BLaER1 treated with 17β-estradiol and CSF1 and Interleukin-3, amounts not matched to agents 10 nM and 100 nM (cell line): ENCODE results near the gene GNA12.

Experiments
- H3K27ac ChIP-seq, 11 experiments: shearing (Covaris generic); formaldehyde crosslinking; 2 replicates each; pipeline ENCODE4 v1.8.1; 2022
- H3K27me3 ChIP-seq, 11 experiments: shearing (Covaris generic); formaldehyde crosslinking; 2 replicates each; pipeline ENCODE4 v1.8.1; 2022
- H3K36me3 ChIP-seq, 11 experiments: shearing (Covaris generic); formaldehyde crosslinking; 2 replicates each; pipeline ENCODE4 v1.8.1; 2022
- H3K4me1 ChIP-seq, 10 experiments: shearing (Covaris generic); formaldehyde crosslinking; 2 replicates each; pipeline ENCODE4 v1.8.1; 2022
- H3K4me2 ChIP-seq, 11 experiments: shearing (Covaris generic); formaldehyde crosslinking; 2 replicates each; pipeline ENCODE4 v1.8.1; 2022
- H3K4me3 ChIP-seq, 10 experiments: shearing (Covaris generic); formaldehyde crosslinking; 2 replicates each; pipeline ENCODE4 v1.8.1; 2022
- H3K9ac ChIP-seq, 11 experiments: shearing (Covaris generic); formaldehyde crosslinking; 2 replicates each; pipeline ENCODE4 v1.8.1; 2022
- H3K9me3 ChIP-seq, 11 experiments: shearing (Covaris generic); formaldehyde crosslinking; replicated peaks in 1 of 11; 2 replicates each; pipeline ENCODE4 v1.8.1; 2022
- H4K20me1 ChIP-seq, 11 experiments: shearing (Covaris generic); formaldehyde crosslinking; 2 replicates each; pipeline ENCODE4 v1.8.1; 2022
- Cebpa-rat ChIP-seq, 11 experiments: shearing (Covaris generic); IDR thresholded peaks; 2 replicates each; pipeline ENCODE4 v1.8.1; 2022

The GNA12 gene

GRCh38 chr7:2872296-2872874, 28.3 kb upstream of the GNA12 start:
- Histone ChIP-seq H3K4me2 (peak overlapping the region; percentile 86 to 99 (median 94)), H3K27ac (peak overlapping the region in 9 of 11 experiments; percentile 58 to 89 (median 83); a peak in 14 of 22 replicates), H3K27me3 (no peaks in the 10 kb centered on the region), H3K4me1 (peaks cover 62 to 99% (median 88%) of the 10 kb centered on the region in 10 experiments), H3K9ac (peak overlapping the region in 2 of 11 experiments; percentile 75 to 82; a peak in 3 of 22 replicates), H3K36me3 (no peaks in the 10 kb centered on the region), H3K4me3 (no peak overlapping the region), H4K20me1 (no peaks in the 10 kb centered on the region), H3K9me3 (no peaks in the 10 kb centered on the region)
- TF ChIP-seq Cebpa-rat (IDR thresholded peaks at IDR 0.05): no peak

GRCh38 chr7:2870471-2870931, 26.4 kb upstream of the GNA12 start:
- no peaks in the 10 kb centered on the region for H3K27me3 ChIP-seq
- no peaks in the 10 kb centered on the region for H3K9me3 ChIP-seq
- no peak for TF ChIP-seq Cebpa-rat (IDR thresholded peaks at IDR 0.05)
- peak overlapping the region in 10 of 11 experiments; percentile 52 to 87 (median 77); a peak in 19 of 22 replicates for H3K27ac ChIP-seq
- peak overlapping the region in 10 of 11 experiments; percentile 43 to 79 (median 70); a peak in 19 of 22 replicates for H3K9ac ChIP-seq
- H3K4me1 ChIP-seq: peaks cover 62 to 97% (median 90%) of the 10 kb centered on the region in 10 experiments
- H3K4me3 ChIP-seq: peak overlapping the region; percentile 18 to 67 (median 56); a peak in 19 of 20 replicates
- peak overlapping the region; percentile 86 to 99 (median 94) for H3K4me2 ChIP-seq
- H4K20me1 ChIP-seq: no peaks in the 10 kb centered on the region
- no peaks in the 10 kb centered on the region for H3K36me3 ChIP-seq

GRCh38 chr7:2869981-2870380, 25.9 kb upstream of the GNA12 start:
- Histone ChIP-seq H3K9me3 (no peaks in the 10 kb centered on the region), H3K4me2 (peak overlapping the region; percentile 86 to 99 (median 94)), H3K27ac (peak overlapping the region in 10 of 11 experiments; percentile 52 to 87 (median 77); a peak in 19 of 22 replicates), H3K4me1 (peaks cover 63 to 97% (median 90%) of the 10 kb centered on the region in 10 experiments), H4K20me1 (no peaks in the 10 kb centered on the region), H3K9ac (peak overlapping the region in 10 of 11 experiments; percentile 43 to 79 (median 70); a peak in 19 of 22 replicates), H3K36me3 (no peaks in the 10 kb centered on the region), H3K4me3 (peak overlapping the region; percentile 18 to 67 (median 56); a peak in 19 of 20 replicates), H3K27me3 (no peaks in the 10 kb centered on the region)
- TF ChIP-seq Cebpa-rat (IDR thresholded peaks at IDR 0.05): no peak

- peaks cover 61 to 97% (median 88%) of the 10 kb centered on the region in 10 experiments for H3K4me1 ChIP-seq
- TF ChIP-seq Cebpa-rat (IDR thresholded peaks at IDR 0.05): no peak
- H3K27ac ChIP-seq: peak overlapping the region in 1 of 11 experiments; percentile 9; a peak in 2 of 22 replicates
- no peaks in the 10 kb centered on the region for H3K36me3 ChIP-seq
- peak overlapping the region in 9 of 11 experiments; percentile 7 to 97 (median 55); a peak in 15 of 22 replicates for H3K4me2 ChIP-seq
- no peaks in the 10 kb centered on the region for H3K27me3 ChIP-seq
- no peaks in the 10 kb centered on the region for H4K20me1 ChIP-seq
- no peaks in the 10 kb centered on the region for H3K9me3 ChIP-seq
- H3K9ac ChIP-seq: no peak overlapping the region
- H3K4me3 ChIP-seq: no peak overlapping the region
Measured at GRCh38 chr7:2866601-2867000, 22.5 kb upstream of the GNA12 start.

DNA sequence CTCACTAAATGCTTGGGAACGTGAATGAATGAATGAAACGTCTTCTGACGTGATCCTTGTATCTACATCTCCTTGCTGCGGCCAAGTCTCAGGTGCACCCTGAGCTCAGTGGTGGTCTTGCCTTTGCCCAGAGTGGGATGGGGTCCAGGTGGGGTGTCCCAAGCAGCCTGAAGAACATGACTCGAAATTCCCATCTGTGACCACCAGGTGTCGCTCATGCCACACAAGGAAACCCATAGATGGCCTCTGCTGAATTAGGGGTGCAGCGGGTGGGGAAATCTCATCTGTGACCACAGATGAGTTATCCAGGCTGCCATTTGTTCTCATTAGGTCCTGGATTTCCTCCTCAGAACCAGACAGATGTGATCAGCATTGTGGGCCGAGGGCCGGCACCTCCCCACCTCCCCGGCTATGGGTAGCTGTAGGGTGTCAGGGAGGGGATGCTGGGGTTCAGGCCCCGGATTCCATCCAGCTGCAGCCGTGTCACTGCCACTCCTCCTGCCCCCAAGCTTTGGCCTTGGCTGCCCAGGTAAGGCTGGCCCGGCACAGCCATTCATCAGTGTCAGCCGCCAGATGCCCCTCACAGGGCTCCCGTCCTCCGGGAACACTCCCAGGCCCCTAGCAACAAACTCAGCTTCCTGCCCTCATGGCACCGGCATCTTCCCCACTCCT, 21.0 kb upstream of the GNA12 start:
- Histone ChIP-seq H3K4me1 (peaks cover 48 to 95% (median 84%) of the 10 kb centered on the region in 10 experiments), H3K9me3 (no peaks in the 10 kb centered on the region), H3K4me2 (peak overlapping the region; percentile 79 to 97 (median 91)), H3K36me3 (peaks cover 0 to 8% (median 0%) of the 10 kb centered on the region in 11 experiments; a peak in 3 of 22 replicates), H4K20me1 (no peaks in the 10 kb centered on the region), H3K27ac (peak overlapping the region in 8 of 11 experiments; percentile 88 to 98 (median 94); a peak in 13 of 22 replicates), H3K9ac (peak overlapping the region in 7 of 11 experiments; percentile 75 to 88 (median 82); a peak in 7 of 22 replicates), H3K4me3 (no peak overlapping the region), H3K27me3 (no peaks in the 10 kb centered on the region)
- no peak for TF ChIP-seq Cebpa-rat (IDR thresholded peaks at IDR 0.05)

- no peaks in the 10 kb centered on the region for H3K9me3 ChIP-seq
- no peaks in the 10 kb centered on the region for H4K20me1 ChIP-seq
- H3K4me2 ChIP-seq: peak overlapping the region; percentile 79 to 97 (median 91)
- no peak for TF ChIP-seq Cebpa-rat (IDR thresholded peaks at IDR 0.05)
- H3K4me3 ChIP-seq: peak overlapping the region; percentile 10 to 60 (median 38); a peak in 13 of 20 replicates
- H3K9ac ChIP-seq: peak overlapping the region; percentile 75 to 88 (median 85)
- H3K4me1 ChIP-seq: peaks cover 40 to 91% (median 80%) of the 10 kb centered on the region in 10 experiments
- H3K36me3 ChIP-seq: peaks cover 0 to 13% (median 0%) of the 10 kb centered on the region in 11 experiments; a peak in 3 of 22 replicates
- H3K27me3 ChIP-seq: no peaks in the 10 kb centered on the region
- H3K27ac ChIP-seq: peak overlapping the region; percentile 88 to 98 (median 95)
Measured at GRCh38 chr7:2864204-2864985, 20.3 kb upstream of the GNA12 start.

GRCh38 chr7:2863461-2864066, 19.5 kb upstream of the GNA12 start:
- Histone ChIP-seq H3K4me2 (peak overlapping the region; percentile 79 to 97 (median 91)), H3K27ac (peak overlapping the region; percentile 88 to 98 (median 95)), H3K4me3 (peak overlapping the region; percentile 22 to 60 (median 45); a peak in 16 of 20 replicates), H3K9me3 (no peaks in the 10 kb centered on the region), H3K4me1 (peaks cover 37 to 84% (median 71%) of the 10 kb centered on the region in 10 experiments), H3K36me3 (peaks cover 0 to 13% (median 0%) of the 10 kb centered on the region in 11 experiments; a peak in 3 of 22 replicates), H3K9ac (peak overlapping the region; percentile 75 to 88 (median 85)), H3K27me3 (no peaks in the 10 kb centered on the region), H4K20me1 (no peaks in the 10 kb centered on the region)
- TF ChIP-seq Cebpa-rat (IDR thresholded peaks at IDR 0.05): peak in 8 of 11 experiments; percentile 21 to 78 (median 56); a peak in 8 of 22 replicates

- peak overlapping the region; percentile 75 to 88 (median 85) for H3K9ac ChIP-seq
Measured at GRCh38 chr7:2862831-2863361, 18.8 kb upstream of the GNA12 start.

More at GRCh38 chr7:2862831-2863361, 18.8 kb upstream of the GNA12 start:
- H4K20me1 ChIP-seq: no peaks in the 10 kb centered on the region
- no peaks in the 10 kb centered on the region for H3K9me3 ChIP-seq
- peak overlapping the region; percentile 88 to 98 (median 95) for H3K27ac ChIP-seq
- peaks cover 37 to 84% (median 68%) of the 10 kb centered on the region in 10 experiments for H3K4me1 ChIP-seq
- H3K27me3 ChIP-seq: no peaks in the 10 kb centered on the region
- TF ChIP-seq Cebpa-rat (IDR thresholded peaks at IDR 0.05): peak in 2 of 11 experiments; percentile 2 to 8; a peak in 2 of 22 replicates
- peak overlapping the region; percentile 12 to 60 (median 45); a peak in 16 of 20 replicates for H3K4me3 ChIP-seq
- H3K4me2 ChIP-seq: peak overlapping the region; percentile 79 to 97 (median 91)
- H3K36me3 ChIP-seq: peaks cover 0 to 13% (median 0%) of the 10 kb centered on the region in 11 experiments; a peak in 3 of 22 replicates
